K562 (cell line): ENCODE results near the gene SPATA25. TPM values are rescaled to one million over a fixed set of nuclear protein-coding genes. Genes with fewer than 3 reads are reported as not detected.

Experiments used
- CEBPZ ChIP-seq: fragments of 150-350 bp; IDR thresholded peaks from 2 replicates; pipeline ENCODE4 v1.6.1; 2014; ENCODE audit warnings: low read depth, mild to moderate bottlenecking, low read length, borderline replicate concordance
- KAT2B ChIP-seq: IDR thresholded peaks from one replicate; pipeline ENCODE4 v1.6.1; 2012; ENCODE audit warnings: low read depth, mild to moderate bottlenecking, control low read depth, inconsistent platforms, low read length, moderate library complexity
- KHSRP ChIP-seq: fragments of 450-650 bp; IDR thresholded peaks from 2 replicates; pipeline ENCODE4 v1.6.1; 2017
- NFE2 ChIP-seq: IDR thresholded peaks from 2 replicates; pipeline ENCODE4 v1.6.1; 2014; ENCODE audit warnings: antibody characterized with exemption, low read depth
- SFPQ ChIP-seq: fragments of 200-400 bp; formaldehyde crosslinking; IDR thresholded peaks from 2 replicates; pipeline ENCODE4 v1.6.1; 2017; ENCODE audit warnings: mild to moderate bottlenecking, low read depth, low read length, moderate library complexity
- SMARCA5 ChIP-seq: fragments of 450-650 bp; IDR thresholded peaks from 2 replicates; pipeline ENCODE4 v1.6.1; 2016
- SMARCE1 ChIP-seq: fragments of 450-650 bp; IDR thresholded peaks from 2 replicates; pipeline ENCODE4 v1.7.1; 2016; ENCODE audit warnings: mild to moderate bottlenecking
- SRF ChIP-seq, 2 experiments: fragments of 250-450, 450-650 bp in 1 of 2; sonication (Bioruptor Pico) in 1 of 2; sonication (generic) in 1 of 2; formaldehyde crosslinking; IDR thresholded peaks; 2 replicates each; pipeline versions ENCODE4 v1.5.0 to v1.5.1; 2020 to 2022; ENCODE audit warnings: mild to moderate bottlenecking in 1 of 2, missing genetic modification reagents in 1 of 2
- SRSF1 ChIP-seq: fragments of 200-400 bp; formaldehyde crosslinking; IDR thresholded peaks from 2 replicates; pipeline ENCODE4 v1.6.1; 2017; ENCODE audit warnings: mild to moderate bottlenecking, low read depth, low read length, moderate library complexity
- TBL1XR1 ChIP-seq, 2 experiments: IDR thresholded peaks; 2 replicates each; pipeline ENCODE4 v1.6.1; 2012; ENCODE audit warnings: improper control_type of control experiment in 2 of 2, low read length in 2 of 2, mild to moderate bottlenecking in 1 of 2
- XRCC4 ChIP-seq: IDR thresholded peaks from one replicate; pipeline ENCODE4 v1.6.1; 2011; ENCODE audit not compliant: insufficient read depth, insufficient read length; ENCODE audit errors: extremely low read depth
- XRCC5 ChIP-seq: fragments of 200-400 bp; formaldehyde crosslinking; IDR thresholded peaks from 2 replicates; pipeline ENCODE4 v1.6.1; 2017; ENCODE audit warnings: low read depth, mild to moderate bottlenecking, low read length
- ZNF347 ChIP-seq: fragments of 450-650 bp; formaldehyde crosslinking; IDR thresholded peaks from 2 replicates; pipeline ENCODE4 v1.4.0; 2020; ENCODE audit warnings: low read depth, mild to moderate bottlenecking, moderate library complexity
- ZNF740 ChIP-seq, 3 experiments: fragments of 200-800 bp in 1 of 3; sonication (Bioruptor generic) in 1 of 3; sonication (generic) in 1 of 3; formaldehyde crosslinking in 1 of 3; IDR thresholded peaks; 2 replicates each; pipeline versions ENCODE4 v1.6.1 to v1.8.0; 2016 to 2022; ENCODE audit warnings: mild to moderate bottlenecking in 2 of 3, missing compliant biosample characterization in 2 of 3, missing genetic modification characterization in 2 of 3, missing genetic modification reagents in 1 of 3
- polyA plus RNA-seq, 8 experiments: library from polyadenylated mRNA; depleted of rRNA in 4 of 8; stranded (reverse) in 5 of 8; unstranded in 3 of 8; fragments of >200 nt; fragmentation: Nextera tagmentation in 2 of 8; fragmentation: Illumina TruSeq in 1 of 8; extraction: Ambion mirVana in 2 of 8; extraction: Trizol in 1 of 8; gene quantifications; 2 replicates each; pipeline versions ENCODE4 v1.2.1 to v1.2.3, GENCODE V29; 2011 to 2014; ENCODE audit warnings: inconsistent platforms in 1 of 8, missing spikeins in 1 of 8
- total RNA-seq, 7 experiments: library from RNA; depleted of rRNA in 6 of 7; stranded (reverse); fragments of >200 nt in 6 of 7; fragmentation: Illumina TruSeq in 2 of 7; extraction: Trizol in 2 of 7; gene quantifications; 2 replicates each; pipeline versions ENCODE4 v1.2.1 to v1.2.3, GENCODE V29; 2011 to 2021; ENCODE audit warnings: low replicate concordance in 1 of 7
- TF ChIP-seq, protein P1 (sequence below): IDR thresholded peaks from 2 replicates; pipeline ENCODE4 v1.6.1; 2016; ENCODE audit warnings: missing genetic modification characterization, missing compliant biosample characterization
- TF ChIP-seq, protein P2 (sequence below): IDR thresholded peaks from 2 replicates; pipeline ENCODE4 v1.6.1; 2012; ENCODE audit warnings: low read depth, low read length, improper control_type of control experiment, borderline replicate concordance

The SPATA25 gene
- total and polyA plus RNA-seq, 9 of the 15 experiments (the other 6 are each of a cell fraction or from before 2014, with no cell fraction given): 0.21 to 0.95 (median 0.53) TPM; not detected in 3

DNA sequence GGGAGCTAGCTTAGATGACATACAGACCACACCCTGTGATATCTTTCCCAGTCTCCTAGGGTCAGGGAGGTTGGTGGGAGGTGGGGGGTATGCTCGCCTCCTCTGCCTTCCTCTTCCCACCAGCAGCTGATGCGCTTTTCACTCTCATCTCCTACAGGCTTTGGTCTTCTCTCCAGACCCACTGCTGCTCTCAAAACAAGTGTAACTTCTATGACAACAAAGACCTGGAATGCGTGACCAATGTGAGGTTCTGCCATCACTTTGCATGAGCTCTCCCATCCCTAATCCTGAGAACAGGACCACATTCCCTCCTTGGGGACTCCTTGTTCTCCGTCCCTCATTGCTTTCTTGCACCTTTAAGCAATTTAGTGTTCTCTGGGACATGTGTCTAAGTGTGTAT lies 6.4 kb upstream of the SPATA25 start (continued):
- TF ChIP-seq CEBPZ (no peak), SMARCE1 (no peak), ZNF740 (CRISPR knock-in tag; IDR thresholded peaks at IDR 0.05) (no peak), ZNF740 (tag; IDR thresholded peaks at IDR 0.05) (no peak), KHSRP (no peak), TBL1XR1 (IDR thresholded peaks at IDR 0.05; ENCODE audit: low read length in 2 of 2) (no peak), SMARCA5 (no peak), XRCC4 (no peak), SRSF1 (no peak), XRCC5 (no peak), NFE2 (no peak), SFPQ (no peak), SRF (CRISPR knock-in tag; IDR thresholded peaks at IDR 0.05) (no peak), KAT2B (no peak), ZNF347 (CRISPR knock-in tag) (no peak)
- TF ChIP-seq, protein P1, sequence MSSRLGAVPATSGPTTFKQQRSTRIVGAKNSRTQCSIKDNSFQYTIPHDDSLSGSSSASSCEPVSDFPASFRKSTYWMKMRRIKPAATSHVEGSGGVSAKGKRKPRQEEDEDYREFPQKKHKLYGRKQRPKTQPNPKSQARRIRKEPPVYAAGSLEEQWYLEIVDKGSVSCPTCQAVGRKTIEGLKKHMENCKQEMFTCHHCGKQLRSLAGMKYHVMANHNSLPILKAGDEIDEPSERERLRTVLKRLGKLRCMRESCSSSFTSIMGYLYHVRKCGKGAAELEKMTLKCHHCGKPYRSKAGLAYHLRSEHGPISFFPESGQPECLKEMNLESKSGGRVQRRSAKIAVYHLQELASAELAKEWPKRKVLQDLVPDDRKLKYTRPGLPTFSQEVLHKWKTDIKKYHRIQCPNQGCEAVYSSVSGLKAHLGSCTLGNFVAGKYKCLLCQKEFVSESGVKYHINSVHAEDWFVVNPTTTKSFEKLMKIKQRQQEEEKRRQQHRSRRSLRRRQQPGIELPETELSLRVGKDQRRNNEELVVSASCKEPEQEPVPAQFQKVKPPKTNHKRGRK (tag): no peak
- TF ChIP-seq, protein P2, sequence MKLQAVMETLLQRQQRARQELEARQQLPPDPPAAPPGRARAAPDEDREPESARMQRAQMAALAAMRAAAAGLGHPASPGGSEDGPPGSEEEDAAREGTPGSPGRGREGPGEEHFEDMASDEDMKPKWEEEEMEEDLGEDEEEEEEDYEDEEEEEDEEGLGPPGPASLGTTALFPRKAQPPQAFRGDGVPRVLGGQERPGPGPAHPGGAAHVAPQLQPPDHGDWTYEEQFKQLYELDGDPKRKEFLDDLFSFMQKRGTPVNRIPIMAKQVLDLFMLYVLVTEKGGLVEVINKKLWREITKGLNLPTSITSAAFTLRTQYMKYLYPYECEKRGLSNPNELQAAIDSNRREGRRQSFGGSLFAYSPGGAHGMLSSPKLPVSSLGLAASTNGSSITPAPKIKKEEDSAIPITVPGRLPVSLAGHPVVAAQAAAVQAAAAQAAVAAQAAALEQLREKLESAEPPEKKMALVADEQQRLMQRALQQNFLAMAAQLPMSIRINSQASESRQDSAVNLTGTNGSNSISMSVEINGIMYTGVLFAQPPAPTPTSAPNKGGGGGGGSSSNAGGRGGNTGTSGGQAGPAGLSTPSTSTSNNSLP: no peak
